ENCODE data around the gene SLIT3. TPM values are rescaled to one million over a fixed set of nuclear protein-coding genes. Genes with fewer than 3 reads are reported as not detected.
"Not testable (repeated sequence)": the region's sequence is repeated elsewhere in the genome, so short reads cannot be mapped to it uniquely, and the experiment has no call there.

SLIT3 gene
- total RNA-seq, 4 donors from 2014 or later = 46.3 to 89.0 (median 68.0) TPM

- ATAC-seq (ENCODE audit: low FRiP score) (no peak), DNase-seq (ENCODE audit: low spot score) (no peak)
- TF ChIP-seq CTCF (IDR thresholded peaks at IDR 0.05) = no peak
Observed at GRCh38 chr5:169148138-169148740, 152.7 kb downstream of the SLIT3 start.

DNA sequence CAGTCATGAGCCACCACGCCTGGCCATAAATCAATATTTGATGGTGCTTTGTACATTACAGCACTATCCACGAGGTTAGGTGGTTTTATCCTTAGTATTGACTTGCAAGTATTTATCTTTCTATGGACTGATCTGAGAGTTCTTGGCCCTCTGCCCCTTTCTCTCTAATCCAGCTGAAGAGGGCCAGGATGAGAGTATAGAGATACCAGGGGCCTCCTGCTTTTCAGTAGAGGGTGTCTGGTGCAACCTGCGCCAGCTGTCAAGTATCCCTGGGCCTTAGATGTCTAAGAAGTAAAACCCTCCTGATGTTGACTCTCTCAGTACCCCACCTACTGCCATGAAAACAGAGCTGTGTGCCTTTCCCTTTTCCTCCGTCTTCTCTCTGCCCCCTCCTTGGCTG lies 153.4 kb downstream of the SLIT3 start:
- ATAC-seq (ENCODE audit: low FRiP score) = no peak
- no peak for TF ChIP-seq CTCF (IDR thresholded peaks at IDR 0.05)
- no peak for DNase-seq (ENCODE audit: low spot score)

DNA sequence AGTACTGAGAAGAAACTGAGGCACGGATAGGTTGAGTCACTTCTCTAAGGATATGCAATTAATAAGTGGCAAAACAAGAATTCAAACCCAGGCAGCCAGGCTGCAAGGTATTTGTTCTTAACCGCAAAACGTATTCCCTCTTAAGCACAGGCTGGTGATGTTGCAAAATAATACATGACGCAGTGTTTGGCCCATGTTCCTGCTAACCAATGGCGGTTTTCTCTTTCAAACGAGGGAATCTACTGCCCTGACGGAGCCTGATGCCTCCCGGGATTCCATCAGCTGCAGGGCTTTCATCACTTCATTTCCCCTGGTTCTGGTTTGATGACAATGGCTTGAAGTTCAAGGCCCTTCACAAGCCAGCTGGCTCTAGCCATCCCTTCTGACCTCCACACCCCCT lies 154.8 kb downstream of the SLIT3 start:
- ATAC-seq (ENCODE audit: low FRiP score) (no peak), DNase-seq (ENCODE audit: low spot score) (no peak)
- TF ChIP-seq CTCF (IDR thresholded peaks at IDR 0.05) = no peak

DNA sequence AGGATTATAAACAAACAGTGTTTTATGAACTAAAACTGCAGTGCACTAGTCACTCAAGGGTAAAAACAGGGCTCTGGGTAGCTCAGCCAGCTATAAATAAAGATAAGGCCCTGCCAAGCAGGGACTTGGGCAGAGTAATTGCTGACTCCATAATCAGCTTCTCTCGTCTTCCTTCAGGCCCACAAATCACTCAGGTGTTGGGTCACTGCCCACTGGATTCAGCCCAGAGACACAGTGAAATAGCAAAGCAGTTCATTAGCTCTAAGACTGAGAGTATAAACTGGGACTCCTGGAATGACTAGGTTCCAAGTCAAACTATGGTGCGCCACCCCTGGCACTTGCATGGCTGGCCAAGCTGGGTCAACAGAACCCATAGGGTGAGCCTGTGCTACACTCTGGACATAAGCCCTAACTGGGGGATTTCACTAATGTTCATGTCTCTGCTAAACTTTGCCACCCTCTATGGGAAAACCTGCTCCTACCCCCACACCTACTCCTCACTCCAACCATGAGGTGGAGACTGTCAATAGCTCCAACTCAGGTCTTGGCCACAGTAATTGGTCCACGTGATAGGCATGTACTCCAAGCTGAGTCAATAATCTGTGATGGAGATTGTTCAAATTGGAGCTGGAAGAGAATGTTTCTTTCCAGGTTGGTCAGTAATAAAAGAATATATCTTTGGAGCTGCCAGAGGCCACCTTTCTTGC lies 158.5 kb downstream of the SLIT3 start:
- DNase-seq (ENCODE audit: low spot score) = peak; percentile 30
- ATAC-seq (ENCODE audit: low FRiP score) = peak; percentile 82
- TF ChIP-seq CTCF (IDR thresholded peaks at IDR 0.05) = no peak

GRCh38 chr5:169140215-169140614 lies 160.7 kb downstream of the SLIT3 start:
- not testable (repeated sequence) for ATAC-seq (ENCODE audit: low FRiP score); DNase-seq (ENCODE audit: low spot score)

DNA sequence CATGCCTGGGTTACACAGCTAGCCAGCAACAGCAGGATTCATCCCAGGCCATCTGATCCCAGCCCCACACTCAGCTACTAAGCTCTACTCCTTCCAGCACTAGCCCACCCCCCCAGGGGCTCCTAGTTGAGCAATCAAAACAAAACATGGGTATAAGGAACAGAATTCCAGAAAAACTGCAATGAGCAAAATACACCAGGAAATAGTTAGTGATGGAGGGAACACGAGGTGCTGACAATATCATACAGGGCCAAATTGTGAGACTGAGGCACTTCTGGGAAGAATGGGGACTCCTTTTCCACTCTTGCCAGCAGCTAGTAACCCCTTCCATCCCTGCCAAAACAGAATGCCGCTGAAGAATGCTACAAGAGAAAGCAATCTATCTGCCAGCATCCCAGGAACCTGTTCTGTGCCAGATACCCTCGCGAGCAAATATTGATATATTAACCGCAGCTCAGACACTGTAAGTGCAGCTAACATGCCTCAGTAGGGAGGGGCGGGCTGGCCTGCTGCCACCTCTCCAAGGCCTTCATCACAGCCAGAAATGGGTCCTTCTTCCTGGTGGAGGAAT lies 161.4 kb downstream of the SLIT3 start:
- no peak for TF ChIP-seq CTCF (IDR thresholded peaks at IDR 0.05)
- no peak for DNase-seq (ENCODE audit: low spot score)
- ATAC-seq (ENCODE audit: low FRiP score) = no peak

DNA sequence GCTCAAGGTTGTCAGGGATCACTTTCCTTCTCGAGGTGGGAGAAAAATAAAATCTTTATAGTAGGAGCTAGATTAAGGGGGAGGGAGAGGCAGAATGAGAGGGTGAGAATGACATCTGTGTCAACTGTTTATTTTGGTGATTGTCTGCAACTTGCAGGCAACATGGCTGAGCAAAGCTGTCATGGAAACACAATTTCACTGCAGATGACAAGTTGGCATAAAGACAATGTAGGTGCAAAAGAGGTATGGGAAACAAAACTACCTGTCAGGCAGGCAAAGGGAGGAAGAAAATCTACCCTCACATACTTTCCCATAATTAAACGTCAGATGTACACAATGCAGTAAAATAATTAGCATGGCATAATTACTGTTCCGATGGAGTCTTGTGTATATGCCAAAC lies 167.4 kb downstream of the SLIT3 start:
- no peak for TF ChIP-seq CTCF (IDR thresholded peaks at IDR 0.05)
- DNase-seq (ENCODE audit: low spot score) (no peak), ATAC-seq (ENCODE audit: low FRiP score) (no peak)

All from omental fat pad (tissue), 4 donors.